GM06990 (cell line): ENCODE results near the gene LINC00237.

Source experiments
- DNase-seq: peaks from one replicate; pipeline ENCODE4 v3.0.0-alpha.2; 2011; ENCODE audit not compliant: insufficient read length; ENCODE audit errors: extremely low read depth
- H3K27me3 ChIP-seq: replicated peaks from 2 replicates; pipeline ENCODE4 v1.6.0; 2011; ENCODE audit warnings: low read length; ENCODE audit not compliant: control insufficient read depth, insufficient read depth
- H3K36me3 ChIP-seq: 2 replicates; pipeline ENCODE4 v1.5.1; 2011; ENCODE audit warnings: low read length; ENCODE audit not compliant: control insufficient read depth, insufficient read depth
- H3K4me3 ChIP-seq: replicated peaks from 2 replicates; pipeline ENCODE4 v1.5.1; 2011; ENCODE audit warnings: low read depth, mild to moderate bottlenecking, control low read depth, low read length
- TF ChIP-seq, protein P1 (sequence below): IDR thresholded peaks from 2 replicates; pipeline ENCODE4 v1.5.1; 2011; ENCODE audit warnings: low read length, control low read depth, mild to moderate bottlenecking, inconsistent platforms; ENCODE audit not compliant: insufficient read depth, poor library complexity, severe bottlenecking

The LINC00237 gene

DNA sequence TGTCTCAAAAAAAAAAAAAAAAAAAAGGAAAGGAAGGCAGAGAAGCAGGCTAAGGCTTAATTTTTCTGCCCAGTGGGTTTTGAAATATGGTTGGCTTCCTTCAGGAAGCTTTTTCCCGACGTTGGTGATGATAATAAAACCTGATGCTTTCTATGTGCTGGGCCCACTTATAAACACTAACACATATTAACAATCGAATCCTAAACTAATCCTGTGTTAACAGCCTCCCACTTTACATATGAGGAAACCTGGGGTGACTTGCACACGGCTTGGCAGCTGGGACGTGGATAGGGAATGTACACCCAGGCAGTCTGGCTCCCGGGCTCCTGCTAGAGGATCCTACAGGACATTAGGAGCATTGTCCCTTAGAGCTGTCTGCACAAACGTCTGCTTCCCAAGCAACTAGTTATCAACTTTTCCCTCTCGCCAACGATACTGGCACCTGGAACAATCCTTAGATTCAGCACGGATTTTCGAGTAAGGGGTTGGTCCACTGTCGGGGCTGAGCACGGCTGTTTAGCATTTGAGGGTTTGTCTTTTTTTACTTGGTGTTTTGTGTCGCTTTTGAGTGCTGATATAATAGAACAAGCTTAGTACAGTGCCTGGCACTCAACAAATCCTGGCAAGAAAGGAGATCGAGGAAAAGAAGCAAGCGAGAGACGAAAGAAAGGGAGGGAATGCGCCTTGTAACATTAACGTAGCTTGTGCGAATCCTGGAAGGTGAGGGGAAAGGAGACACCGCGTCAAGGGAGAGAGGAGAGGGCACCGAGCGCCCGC, 19.1 kb upstream of the LINC00237 start:
- no peaks in the 10 kb centered on the region for H3K27me3 ChIP-seq
- TF ChIP-seq, protein P1, sequence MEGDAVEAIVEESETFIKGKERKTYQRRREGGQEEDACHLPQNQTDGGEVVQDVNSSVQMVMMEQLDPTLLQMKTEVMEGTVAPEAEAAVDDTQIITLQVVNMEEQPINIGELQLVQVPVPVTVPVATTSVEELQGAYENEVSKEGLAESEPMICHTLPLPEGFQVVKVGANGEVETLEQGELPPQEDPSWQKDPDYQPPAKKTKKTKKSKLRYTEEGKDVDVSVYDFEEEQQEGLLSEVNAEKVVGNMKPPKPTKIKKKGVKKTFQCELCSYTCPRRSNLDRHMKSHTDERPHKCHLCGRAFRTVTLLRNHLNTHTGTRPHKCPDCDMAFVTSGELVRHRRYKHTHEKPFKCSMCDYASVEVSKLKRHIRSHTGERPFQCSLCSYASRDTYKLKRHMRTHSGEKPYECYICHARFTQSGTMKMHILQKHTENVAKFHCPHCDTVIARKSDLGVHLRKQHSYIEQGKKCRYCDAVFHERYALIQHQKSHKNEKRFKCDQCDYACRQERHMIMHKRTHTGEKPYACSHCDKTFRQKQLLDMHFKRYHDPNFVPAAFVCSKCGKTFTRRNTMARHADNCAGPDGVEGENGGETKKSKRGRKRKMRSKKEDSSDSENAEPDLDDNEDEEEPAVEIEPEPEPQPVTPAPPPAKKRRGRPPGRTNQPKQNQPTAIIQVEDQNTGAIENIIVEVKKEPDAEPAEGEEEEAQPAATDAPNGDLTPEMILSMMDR: no peak
- DNase-seq: no peak
- H3K36me3 ChIP-seq: no peaks in the 10 kb centered on the region
- H3K4me3 ChIP-seq: peak overlapping the region; percentile 90

DNA sequence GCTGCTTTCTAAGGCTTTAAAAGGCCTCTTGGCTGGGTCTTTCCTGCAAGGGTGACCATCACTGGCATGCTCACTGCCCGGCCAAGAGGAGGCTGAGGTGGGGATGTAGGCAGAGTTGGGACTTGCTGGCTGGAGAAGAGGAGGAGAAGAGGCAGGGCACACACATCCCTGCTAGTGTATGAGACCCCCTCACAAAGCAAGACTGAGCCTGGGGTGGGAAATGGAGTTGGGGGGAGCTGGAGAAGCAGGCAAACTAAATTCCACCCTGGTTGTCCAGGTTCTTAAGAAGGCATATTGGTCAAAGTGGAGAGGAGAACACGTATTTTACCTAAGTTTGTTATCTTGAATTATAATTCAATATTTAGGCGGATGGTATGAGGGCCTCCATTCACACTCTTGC, 18.0 kb upstream of the LINC00237 start:
- DNase-seq: no peak
- Histone ChIP-seq H3K27me3 (no peaks in the 10 kb centered on the region), H3K36me3 (no peaks in the 10 kb centered on the region), H3K4me3 (no peak overlapping the region)
- TF ChIP-seq, protein P1: no peak

DNA sequence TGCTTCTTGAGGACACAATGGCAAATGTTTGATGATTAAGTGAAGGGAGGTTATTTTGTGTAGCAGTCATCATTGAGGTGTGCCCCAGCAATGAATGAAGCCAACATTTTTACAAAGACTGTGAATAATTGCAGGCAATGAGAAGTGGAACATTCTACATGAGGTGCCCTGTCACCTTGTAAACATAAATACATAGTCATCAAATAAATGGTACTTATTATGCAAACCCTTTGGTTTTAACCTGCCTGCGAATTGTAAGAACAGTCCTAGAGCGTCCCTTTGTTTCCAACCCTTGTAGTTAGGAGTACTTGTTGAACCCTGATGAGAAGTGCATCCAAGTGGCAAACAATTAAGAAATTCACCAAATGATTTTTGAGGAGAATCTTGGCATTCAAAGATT, 12.6 kb upstream of the LINC00237 start:
- TF ChIP-seq, protein P1: no peak
- no peak overlapping the region for H3K4me3 ChIP-seq
- H3K27me3 ChIP-seq: no peaks in the 10 kb centered on the region; the same call in 1 of the 2 replicates
- H3K36me3 ChIP-seq: no peaks in the 10 kb centered on the region
- no peak for DNase-seq

DNA sequence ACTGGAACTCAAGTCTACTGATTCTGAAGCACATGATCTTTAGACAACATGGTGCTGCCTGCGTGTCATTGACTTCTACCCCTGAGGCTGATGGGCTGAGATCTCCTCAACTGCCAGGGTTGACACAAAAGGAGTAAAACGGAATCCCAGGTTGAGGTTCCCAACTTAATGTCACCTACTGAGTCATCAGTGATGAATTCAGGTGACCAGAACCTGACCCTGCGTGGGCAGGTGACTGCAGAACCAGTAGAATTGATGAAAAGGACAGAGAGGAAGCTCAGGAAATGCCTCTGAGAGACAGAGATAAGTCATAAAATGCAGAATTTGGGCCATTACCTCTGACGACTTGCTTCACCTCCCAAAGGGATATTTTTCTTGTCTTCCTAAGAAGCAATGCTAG, 12.0 kb upstream of the LINC00237 start:
- no peak for DNase-seq
- no peaks in the 10 kb centered on the region for H3K36me3 ChIP-seq
- TF ChIP-seq, protein P1: no peak
- no peak overlapping the region for H3K4me3 ChIP-seq
- H3K27me3 ChIP-seq: no peaks in the 10 kb centered on the region; the same call in 1 of the 2 replicates

DNA sequence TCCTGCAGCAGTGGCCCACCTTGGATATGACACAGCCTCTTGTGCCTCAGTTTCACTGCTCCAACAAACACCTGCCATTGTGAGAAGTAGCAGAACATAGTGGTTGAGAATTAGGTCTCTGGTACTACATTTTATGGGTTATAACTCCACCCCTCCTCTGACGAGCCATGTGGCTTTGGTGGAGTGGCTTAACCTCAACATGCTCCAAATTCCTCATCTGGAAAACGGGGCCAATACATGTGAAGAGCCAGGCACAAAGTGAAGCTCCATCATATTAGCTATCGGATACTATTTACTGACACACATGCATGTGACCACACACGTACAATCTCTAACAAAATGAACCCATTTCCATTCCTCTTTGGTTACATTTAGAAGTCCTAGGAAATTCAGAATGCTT, 11.4 kb upstream of the LINC00237 start:
- H3K4me3 ChIP-seq: no peak overlapping the region
- H3K36me3 ChIP-seq: no peaks in the 10 kb centered on the region
- no peak for DNase-seq
- TF ChIP-seq, protein P1: no peak
- no peaks in the 10 kb centered on the region; the same call in 1 of the 2 replicates for H3K27me3 ChIP-seq
